Endodermal cell (in vitro differentiated cells): ENCODE measurements around the gene CDT1. TPM values are rescaled to one million over a fixed set of nuclear protein-coding genes. Genes with fewer than 3 reads are reported as not detected.

Experiments used
- DNase-seq: peaks from one replicate; pipeline ENCODE4 v3.0.0-alpha.2; 2017
- H3K27ac ChIP-seq: 2 replicates; pipeline ENCODE4 v1.5.1; 2013; ENCODE audit warnings: mild to moderate bottlenecking, low read depth, low read length, moderate library complexity
- H3K27me3 ChIP-seq: 2 replicates; pipeline ENCODE4 v1.6.1; 2013; ENCODE audit warnings: mild to moderate bottlenecking, low read length, moderate library complexity; ENCODE audit not compliant: insufficient read depth, control insufficient read depth, poor library complexity, severe bottlenecking
- H3K36me3 ChIP-seq: 2 replicates; pipeline ENCODE4 v1.7.0; 2013; ENCODE audit warnings: mild to moderate bottlenecking, low read length, moderate library complexity; ENCODE audit not compliant: control insufficient read depth, insufficient read depth
- H3K4me1 ChIP-seq: one replicate; pipeline ENCODE4 v1.7.0; 2013; ENCODE audit warnings: low read length; ENCODE audit not compliant: control insufficient read depth, insufficient read depth
- H3K4me3 ChIP-seq: 2 replicates; pipeline ENCODE4 v1.5.1; 2013; ENCODE audit warnings: mild to moderate bottlenecking, low read length, moderate library complexity
- H3K9ac ChIP-seq: 2 replicates; pipeline ENCODE4 v1.6.1; 2013; ENCODE audit warnings: mild to moderate bottlenecking, low read length, moderate library complexity; ENCODE audit not compliant: poor library complexity, severe bottlenecking; ENCODE audit errors: extremely low read depth
- H3K9me3 ChIP-seq: 2 replicates; pipeline ENCODE4 v1.6.1; 2013; ENCODE audit warnings: mild to moderate bottlenecking, low read length, moderate library complexity; ENCODE audit not compliant: control insufficient read depth
- H3K27ac Mint-ChIP-seq: 2 replicates; pipeline ENCODE4 v1.8.0; 2020; ENCODE audit warnings: mixed read lengths
- H3K27me3 Mint-ChIP-seq: 2 replicates; pipeline ENCODE4 v1.8.0; 2021; ENCODE audit warnings: mild to moderate bottlenecking, mixed read lengths; ENCODE audit not compliant: insufficient read depth
- H3K36me3 Mint-ChIP-seq: 2 replicates; pipeline ENCODE4 v1.8.0; 2020; ENCODE audit warnings: low read depth, mixed read lengths
- H3K4me1 Mint-ChIP-seq: 2 replicates; pipeline ENCODE4 v1.8.0; 2020; ENCODE audit warnings: mixed read lengths
- H3K4me3 Mint-ChIP-seq: 2 replicates; pipeline ENCODE4 v1.8.0; 2020; ENCODE audit warnings: mild to moderate bottlenecking, moderate library complexity, mixed read lengths
- H3K9me3 Mint-ChIP-seq: 2 replicates; pipeline ENCODE4 v1.8.0; 2020; ENCODE audit warnings: mild to moderate bottlenecking, mixed read lengths
- CTCF ChIP-seq: fragments of 200-600 bp; sonication (generic); conservative IDR thresholded peaks from 2 replicates; pipeline ENCODE4 v1.5.0; 2021; ENCODE audit warnings: antibody characterized with exemption, mild to moderate bottlenecking
- WGBS, 2 experiments: methylation state at CpG; one replicate each; pipeline versions ENCODE4 v1.1.5 to v1.1.7; 2013; ENCODE audit warnings: missing lambda C conversion rate in 2 of 2, mixed read lengths in 1 of 2; ENCODE audit not compliant: insufficient coverage in 1 of 2, insufficient read length in 1 of 2; 5-methylcytosine and 5-hydroxymethylcytosine counted together
- total RNA-seq, 2 donors: library from RNA; stranded (reverse); fragmentation: NEBNext Ultra II Directional in 1 of 2; extraction: Animal tissue kit (Norgen Biotek cat#: 25700) in 1 of 2; gene quantifications; 2 replicates in 1 of 2; 3 replicates in 1 of 2; pipeline ENCODE4 v1.2.1, GENCODE V29; 2021

The CDT1 gene
- total RNA-seq, 2 donors from 2014 or later = 57.1 to 63.0 TPM

- Histone ChIP-seq H3K9ac (no peak overlapping the region), H3K36me3 (no peaks in the 10 kb centered on the region), H3K9me3 (no peaks in the 10 kb centered on the region), H3K4me1 (no peaks in the 10 kb centered on the region), H3K4me3 (no peak overlapping the region), H3K27me3 (no peaks in the 10 kb centered on the region), H3K27ac (no peak overlapping the region)
- Mint-ChIP-seq H3K9me3 (no peaks in the 10 kb centered on the region), H3K4me3 (no peak overlapping the region), H3K27me3 (peaks cover 3% of the 10 kb centered on the region), H3K36me3 (peaks cover 3% of the 10 kb centered on the region), H3K27ac (no peak overlapping the region), H3K4me1 (no peaks in the 10 kb centered on the region)
- no peak for DNase-seq
- TF ChIP-seq CTCF = no peak
Observed at GRCh38 chr16:88798772-88799455, 4.7 kb upstream of the CDT1 start.

- Histone ChIP-seq H3K9me3 (no peaks in the 10 kb centered on the region), H3K4me1 (no peaks in the 10 kb centered on the region), H3K36me3 (no peaks in the 10 kb centered on the region), H3K4me3 (no peak overlapping the region), H3K27me3 (no peaks in the 10 kb centered on the region), H3K9ac (no peak overlapping the region), H3K27ac (no peak overlapping the region)
- H3K36me3 Mint-ChIP-seq = peaks cover 3% of the 10 kb centered on the region
- 87 to 91% methylated on average over 14 to 17 of the region's 17 CpGs for WGBS, 2 experiments
- no peaks in the 10 kb centered on the region for H3K9me3 Mint-ChIP-seq
- DNase-seq = no peak
- no peak overlapping the region for H3K27ac Mint-ChIP-seq
- H3K4me1 Mint-ChIP-seq = no peaks in the 10 kb centered on the region
- H3K27me3 Mint-ChIP-seq = peaks cover 3% of the 10 kb centered on the region
- no peak overlapping the region for H3K4me3 Mint-ChIP-seq
- TF ChIP-seq CTCF = no peak
Observed at GRCh38 chr16:88799569-88800276, 3.9 kb upstream of the CDT1 start.

GRCh38 chr16:88800277-88800592, 3.4 kb upstream of the CDT1 start:
- H3K4me1 ChIP-seq = peaks cover under 1% of the 10 kb centered on the region
- DNase-seq = no peak
- 86 to 92% methylated on average over 4 to 6 of the region's 6 CpGs for WGBS, 2 experiments
- H3K9ac ChIP-seq = no peak overlapping the region
- TF ChIP-seq CTCF = no peak
- H3K4me1 Mint-ChIP-seq = no peaks in the 10 kb centered on the region
- no peaks in the 10 kb centered on the region for H3K9me3 ChIP-seq
- no peak overlapping the region for H3K27ac ChIP-seq
- no peak overlapping the region for H3K4me3 ChIP-seq
- no peaks in the 10 kb centered on the region for H3K9me3 Mint-ChIP-seq
- H3K27me3 Mint-ChIP-seq = peaks cover 3% of the 10 kb centered on the region
- no peak overlapping the region for H3K4me3 Mint-ChIP-seq
- no peak overlapping the region for H3K27ac Mint-ChIP-seq
- H3K27me3 ChIP-seq = no peaks in the 10 kb centered on the region
- H3K36me3 Mint-ChIP-seq = peaks cover 3% of the 10 kb centered on the region
- no peaks in the 10 kb centered on the region for H3K36me3 ChIP-seq
